Prostate gland (tissue), 2 donors: ENCODE results near the gene HMGCR.

Source experiments
- CTCF ChIP-seq, 4 experiments: fragments of 200-600 bp in 2 of 4; fragments of 450-650 bp in 2 of 4; sonication (generic) in 2 of 4; IDR thresholded peaks; 1 replicate in 3 of 4; 2 replicates in 1 of 4; pipeline ENCODE4 v1.5.1; 2016 to 2019; ENCODE audit warnings: antibody characterized with exemption in 4 of 4, mild to moderate bottlenecking in 2 of 4, moderate library complexity in 2 of 4
- POLR2A ChIP-seq: fragments of 450-650 bp; IDR thresholded peaks from one replicate; pipeline ENCODE4 v1.6.1; 2016; ENCODE audit warnings: antibody characterized with exemption, mild to moderate bottlenecking

GRCh38 chr5:75365740-75366139, 28.7 kb downstream of the HMGCR start:
- TF ChIP-seq CTCF (IDR thresholded peaks at IDR 0.05) = no peak
- no peak for TF ChIP-seq POLR2A
